NCI-H526 treated with DMSO at 0.1 percent for 48 hours (cell line): Measurements from ENCODE around the gene DLG2.
"Not testable (repeated sequence)": the region's sequence is repeated elsewhere in the genome, so short reads cannot be mapped to it uniquely, and the experiment has no call there.

Experiments
- DNase-seq: peaks from one replicate; lab custom pipeline; 2025; lab: John Stamatoyannopoulos, UW

Gene DLG2

GRCh38 chr11:84993386-84993785 is 633.8 kb downstream of the DLG2 start:
- DNase-seq: no peak

- no peak for DNase-seq
Observed at GRCh38 chr11:84990141-84990540, 637.0 kb downstream of the DLG2 start.

GRCh38 chr11:84987686-84988187 is 639.4 kb downstream of the DLG2 start:
- not testable (repeated sequence) for DNase-seq

GRCh38 chr11:84981301-84981700 is 645.8 kb downstream of the DLG2 start:
- DNase-seq: no peak

GRCh38 chr11:84969103-84969502 is 658.0 kb downstream of the DLG2 start:
- no peak for DNase-seq

- no peak for DNase-seq
Observed at GRCh38 chr11:84965484-84965883, 661.7 kb downstream of the DLG2 start.

GRCh38 chr11:84963240-84963639 is 663.9 kb downstream of the DLG2 start:
- DNase-seq: no peak

GRCh38 chr11:84962018-84962417 is 665.1 kb downstream of the DLG2 start:
- no peak for DNase-seq

- DNase-seq: no peak
Observed at GRCh38 chr11:84958295-84958694, 668.8 kb downstream of the DLG2 start.

GRCh38 chr11:84950569-84951270 is 676.4 kb downstream of the DLG2 start:
- no peak for DNase-seq

GRCh38 chr11:84947970-84948580 is 679.1 kb downstream of the DLG2 start:
- DNase-seq: no peak

GRCh38 chr11:84947070-84947469 is 680.1 kb downstream of the DLG2 start:
- DNase-seq: no peak

GRCh38 chr11:84930863-84931262 is 696.3 kb downstream of the DLG2 start:
- no peak for DNase-seq

GRCh38 chr11:84929738-84930137 is 697.4 kb downstream of the DLG2 start:
- no peak for DNase-seq

- no peak for DNase-seq
Observed at GRCh38 chr11:84924154-84924692, 702.9 kb downstream of the DLG2 start.

- DNase-seq: no peak
Observed at GRCh38 chr11:84923489-84923888, 703.7 kb downstream of the DLG2 start.

- DNase-seq: no peak
Observed at GRCh38 chr11:84922836-84923235, 704.3 kb downstream of the DLG2 start.

GRCh38 chr11:84922212-84922805 is 704.8 kb downstream of the DLG2 start:
- no peak for DNase-seq

GRCh38 chr11:84914511-84914910 is 712.6 kb downstream of the DLG2 start:
- no peak for DNase-seq

GRCh38 chr11:84909740-84910139 is 717.4 kb downstream of the DLG2 start:
- DNase-seq: no peak

- DNase-seq: no peak
Observed at GRCh38 chr11:84906995-84907394, 720.1 kb downstream of the DLG2 start.

- no peak for DNase-seq
Observed at GRCh38 chr11:84905411-84905810, 721.7 kb downstream of the DLG2 start.

GRCh38 chr11:84902445-84902844 is 724.7 kb downstream of the DLG2 start:
- no peak for DNase-seq
